HFFc6 (cell line): ENCODE data around the gene LCNL1. TPM values are rescaled to one million over a fixed set of nuclear protein-coding genes. Genes with fewer than 3 reads are reported as not detected.

ENCODE experiments used
- DNase-seq: peaks from one replicate; pipeline ENCODE4 v3.0.0-alpha.2; 2018
- H3K27ac Mint-ChIP-seq: 2 replicates; pipeline ENCODE4 v1.8.0; 2020; ENCODE audit warnings: mild to moderate bottlenecking, mixed read lengths
- H3K27me3 Mint-ChIP-seq: 2 replicates; pipeline ENCODE4 v1.8.0; 2021; ENCODE audit warnings: mild to moderate bottlenecking, moderate library complexity, mixed read lengths; ENCODE audit not compliant: insufficient read depth
- H3K36me3 Mint-ChIP-seq: 2 replicates; pipeline ENCODE4 v1.8.0; 2021; ENCODE audit warnings: low read depth, mixed read lengths
- H3K4me1 Mint-ChIP-seq: 2 replicates; pipeline ENCODE4 v1.8.0; 2020; ENCODE audit warnings: low read depth, mixed read lengths
- H3K4me3 Mint-ChIP-seq: 2 replicates; pipeline ENCODE4 v1.8.0; 2020; ENCODE audit warnings: mild to moderate bottlenecking, moderate library complexity, mixed read lengths
- H3K9me3 Mint-ChIP-seq: 2 replicates; pipeline ENCODE4 v1.8.0; 2020; ENCODE audit warnings: mild to moderate bottlenecking, mixed read lengths
- CTCF ChIP-seq: fragments of 200-600 bp; sonication (generic); IDR thresholded peaks from 2 replicates; pipeline ENCODE4 v1.5.0; 2021; ENCODE audit warnings: antibody characterized with exemption, mild to moderate bottlenecking
- total RNA-seq, 6 experiments: library from RNA; stranded (reverse); fragmentation: NEBNext Ultra II Directional; extraction: Animal tissue kit (Norgen Biotek cat#: 25700); gene quantifications; 2 replicates in 1 of 6; 3 replicates in 5 of 6; pipeline ENCODE4 v1.2.3, GENCODE V29; 2021

The LCNL1 gene
- total RNA-seq, 6 experiments from 2014 or later, result not detected

- peaks cover 5% of the 10 kb centered on the region; the same call in 1 of the 2 replicates for H3K4me1 Mint-ChIP-seq
- H3K27me3 Mint-ChIP-seq, result peaks cover 7% of the 10 kb centered on the region
- H3K4me3 Mint-ChIP-seq, result no peak overlapping the region
- no peaks in the 10 kb centered on the region for H3K36me3 Mint-ChIP-seq
- no peak for TF ChIP-seq CTCF
- no peak for DNase-seq
- H3K9me3 Mint-ChIP-seq, result no peaks in the 10 kb centered on the region
- H3K27ac Mint-ChIP-seq, result no peak overlapping the region
Measured at GRCh38 chr9:136980669-136981478, 1.9 kb upstream of the LCNL1 start.

GRCh38 chr9:136981588-136982231 lies 1.1 kb upstream of the LCNL1 start:
- Mint-ChIP-seq H3K4me3 (no peak overlapping the region), H3K27ac (no peak overlapping the region), H3K9me3 (no peaks in the 10 kb centered on the region), H3K27me3 (peaks cover 4% of the 10 kb centered on the region), H3K4me1 (peaks cover 5% of the 10 kb centered on the region; the same call in 1 of the 2 replicates), H3K36me3 (no peaks in the 10 kb centered on the region)
- no peak for TF ChIP-seq CTCF
- DNase-seq, result no peak

DNA sequence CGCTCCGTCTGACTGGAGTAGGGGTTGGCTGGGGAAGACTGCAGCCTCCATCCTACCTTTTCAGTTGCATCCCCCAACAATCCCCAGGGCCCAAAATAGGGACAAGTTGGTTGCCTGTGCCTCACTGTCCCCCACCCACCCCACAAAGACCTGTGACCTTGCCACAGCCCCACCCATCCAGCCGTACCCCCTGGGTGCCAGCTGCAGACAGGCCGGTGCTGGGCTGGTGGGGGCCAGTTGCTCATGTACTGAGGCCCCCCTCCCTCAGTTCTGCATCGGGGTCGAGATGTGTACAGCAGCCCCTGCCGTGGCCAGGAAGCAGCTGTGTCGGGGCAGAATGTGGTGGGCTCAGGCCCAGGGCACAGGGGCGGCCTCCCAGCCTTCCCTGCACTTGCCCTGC lies 374 bp downstream of the LCNL1 start:
- no peak overlapping the region for H3K27ac Mint-ChIP-seq
- H3K9me3 Mint-ChIP-seq, result no peaks in the 10 kb centered on the region
- peaks cover 5% of the 10 kb centered on the region; the same call in 1 of the 2 replicates for H3K4me1 Mint-ChIP-seq
- H3K4me3 Mint-ChIP-seq, result no peak overlapping the region
- no peak for DNase-seq
- H3K27me3 Mint-ChIP-seq, result peaks cover 10% of the 10 kb centered on the region
- TF ChIP-seq CTCF, result no peak
- no peaks in the 10 kb centered on the region for H3K36me3 Mint-ChIP-seq

DNA sequence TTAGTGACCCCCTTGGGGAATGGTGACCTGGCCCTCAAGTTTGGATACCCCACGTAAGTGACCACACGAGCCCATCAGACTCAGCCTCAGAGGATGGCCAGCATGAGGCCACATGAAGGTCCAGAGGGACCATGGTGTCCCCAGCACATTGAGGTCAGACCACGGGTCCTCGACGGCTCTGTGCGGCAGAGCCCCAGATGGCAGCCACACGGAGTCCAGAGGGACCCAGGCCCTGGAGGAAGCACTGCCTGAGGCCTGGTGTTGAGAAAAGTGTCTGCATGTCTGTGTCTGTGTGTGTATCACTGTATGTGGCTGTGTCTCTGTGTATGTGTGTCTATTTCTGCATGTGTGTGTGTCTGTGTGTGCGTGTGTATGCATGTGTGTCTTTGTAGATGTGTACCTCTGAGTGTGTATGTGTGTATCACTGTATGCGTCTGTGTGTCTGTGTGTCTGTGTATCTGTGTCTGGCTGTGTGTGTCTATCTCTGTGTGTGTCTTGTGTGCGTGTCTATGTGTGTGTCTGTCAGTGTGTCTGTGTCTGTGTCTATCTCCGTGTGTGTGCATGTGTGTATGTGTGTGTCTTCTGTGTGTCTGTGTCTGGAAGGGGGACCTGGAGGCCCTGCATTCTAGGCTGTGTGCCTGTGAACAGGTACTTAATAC lies 992 bp downstream of the LCNL1 start:
- no peak for DNase-seq
- TF ChIP-seq CTCF, result no peak
- H3K9me3 Mint-ChIP-seq, result no peaks in the 10 kb centered on the region
- peaks cover 5% of the 10 kb centered on the region; the same call in 1 of the 2 replicates for H3K4me1 Mint-ChIP-seq
- H3K27me3 Mint-ChIP-seq, result peaks cover 13% of the 10 kb centered on the region
- H3K27ac Mint-ChIP-seq, result no peak overlapping the region
- H3K4me3 Mint-ChIP-seq, result no peak overlapping the region
- H3K36me3 Mint-ChIP-seq, result no peaks in the 10 kb centered on the region

DNA sequence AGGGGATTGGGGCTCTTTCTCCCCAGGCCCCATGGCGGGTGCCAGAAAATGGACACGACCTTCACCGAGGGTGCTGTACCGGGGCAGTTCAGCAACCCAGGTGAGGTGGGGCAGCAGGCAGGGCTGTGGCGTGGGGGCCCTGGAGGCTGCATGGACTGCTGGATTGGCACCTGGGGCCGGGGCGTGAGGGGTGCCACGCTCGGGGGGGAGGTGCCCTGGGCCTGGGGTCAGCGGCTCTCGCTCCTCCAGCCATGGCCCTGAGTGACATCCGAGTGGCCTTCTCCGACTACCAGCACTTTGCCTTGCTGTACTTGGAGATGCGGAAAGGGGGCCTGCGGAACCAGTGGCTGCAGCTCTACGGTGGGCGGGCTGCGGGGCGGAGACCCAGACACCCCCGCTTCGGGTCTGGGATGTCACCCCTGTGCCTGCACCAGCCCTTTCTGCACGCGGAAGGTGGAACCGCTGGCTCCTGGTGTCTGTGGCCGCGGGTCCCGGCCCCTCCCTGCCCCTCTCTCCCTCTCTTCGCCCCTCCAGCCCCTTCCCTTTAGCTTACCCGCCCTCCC lies 1.8 kb downstream of the LCNL1 start:
- peaks cover 5% of the 10 kb centered on the region; the same call in 1 of the 2 replicates for H3K4me1 Mint-ChIP-seq
- no peak for TF ChIP-seq CTCF
- H3K9me3 Mint-ChIP-seq, result no peaks in the 10 kb centered on the region
- H3K27me3 Mint-ChIP-seq, result peaks cover 17% of the 10 kb centered on the region
- no peak overlapping the region for H3K4me3 Mint-ChIP-seq
- no peak overlapping the region for H3K27ac Mint-ChIP-seq
- H3K36me3 Mint-ChIP-seq, result no peaks in the 10 kb centered on the region
- DNase-seq, result no peak
